ENCODE results near the gene DTD1.

Gene DTD1

GRCh38 chr20:18715564-18715963 lies 127.7 kb downstream of the DTD1 start:
- no peak for DNase-seq

- DNase-seq, result no peak
These were observed 129.2 kb downstream of the DTD1 start for GRCh38 chr20:18717062-18717461.

GRCh38 chr20:18718129-18718528 lies 130.3 kb downstream of the DTD1 start:
- no peak for DNase-seq

- no peak for DNase-seq
These were observed 131.6 kb downstream of the DTD1 start for GRCh38 chr20:18719426-18719825.

- DNase-seq, result no peak
These were observed 133.8 kb downstream of the DTD1 start for GRCh38 chr20:18721551-18722115.

DNA sequence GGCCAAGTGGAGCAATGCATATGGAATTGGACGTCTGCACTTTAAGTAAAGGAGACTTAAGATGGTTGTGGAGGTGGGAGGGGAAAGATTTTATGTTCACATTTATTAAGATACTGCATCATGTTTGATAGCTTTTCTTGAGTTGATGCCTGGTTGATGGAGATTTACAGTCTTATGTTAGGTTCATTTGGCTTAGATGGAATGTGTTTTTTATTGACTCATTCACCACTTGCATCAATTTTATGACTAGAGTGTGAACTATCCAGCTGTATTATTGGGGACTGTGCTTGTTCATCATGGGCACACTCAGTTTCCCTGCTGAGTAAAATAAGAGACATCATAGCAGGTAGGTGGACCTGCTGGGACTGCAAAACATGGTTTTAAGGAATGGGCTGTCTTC lies 134.5 kb downstream of the DTD1 start:
- DNase-seq, result no peak

- DNase-seq, result no peak
These were observed 136.2 kb downstream of the DTD1 start for GRCh38 chr20:18724077-18724476.

DNA sequence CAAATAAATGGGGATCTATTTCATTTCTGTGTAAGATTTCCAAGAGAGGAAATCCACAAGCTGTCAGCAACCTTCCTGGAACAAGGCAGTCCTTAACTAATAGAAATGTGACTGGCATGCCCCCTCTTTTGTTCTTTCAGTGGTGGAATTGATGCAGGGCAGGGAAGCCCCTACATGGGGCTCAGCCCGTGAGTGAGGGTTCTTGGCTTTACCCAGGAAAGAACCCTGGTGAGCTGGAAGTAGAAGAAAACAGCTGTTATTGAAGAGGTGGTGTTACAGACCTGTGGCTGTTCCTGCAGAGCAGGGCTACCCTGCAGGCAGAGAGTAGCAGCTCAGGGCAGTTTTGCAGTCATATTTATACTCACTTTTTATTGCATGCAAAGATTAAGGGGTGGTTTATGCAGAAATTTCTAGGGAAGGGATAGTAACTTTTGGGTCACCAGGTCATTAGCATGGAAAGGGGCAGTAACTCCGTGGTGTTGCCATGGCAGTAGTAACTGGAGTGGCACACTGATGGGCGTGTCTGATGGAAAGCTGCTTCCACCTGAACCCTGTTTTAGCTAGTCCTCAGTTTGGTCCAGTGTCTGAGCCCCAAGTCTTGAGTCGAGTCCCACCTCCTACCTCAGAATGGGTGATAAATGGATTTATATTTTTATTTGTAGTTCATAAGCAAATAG lies 137.1 kb downstream of the DTD1 start:
- DNase-seq, result no peak

DNA sequence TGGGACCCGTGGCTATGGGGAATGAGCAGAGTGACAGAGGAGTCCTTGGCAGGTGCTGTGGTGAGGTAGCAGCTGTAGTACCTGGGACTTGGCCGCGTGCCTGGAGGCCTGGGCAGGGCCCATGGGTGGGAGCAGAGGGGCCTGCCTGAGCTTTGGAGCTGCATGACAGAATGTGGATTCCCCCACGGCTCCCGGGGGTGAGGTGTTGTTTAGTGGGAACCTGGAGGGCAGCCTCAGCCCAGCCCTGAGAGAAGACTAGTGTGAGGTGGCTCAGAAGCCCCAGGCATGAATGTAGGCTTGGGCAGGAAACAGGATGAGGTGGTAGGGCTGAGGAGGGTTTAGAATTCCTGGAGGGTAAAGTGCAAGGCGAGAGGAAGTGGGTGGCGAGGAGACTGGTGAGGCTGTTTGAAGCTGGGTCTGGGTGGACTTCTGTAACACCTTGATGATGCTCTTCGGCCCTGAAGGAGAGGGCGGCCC lies 139.2 kb downstream of the DTD1 start:
- DNase-seq, result no peak

- no peak for DNase-seq
These were observed 140.5 kb downstream of the DTD1 start for GRCh38 chr20:18728165-18728869.

DNA sequence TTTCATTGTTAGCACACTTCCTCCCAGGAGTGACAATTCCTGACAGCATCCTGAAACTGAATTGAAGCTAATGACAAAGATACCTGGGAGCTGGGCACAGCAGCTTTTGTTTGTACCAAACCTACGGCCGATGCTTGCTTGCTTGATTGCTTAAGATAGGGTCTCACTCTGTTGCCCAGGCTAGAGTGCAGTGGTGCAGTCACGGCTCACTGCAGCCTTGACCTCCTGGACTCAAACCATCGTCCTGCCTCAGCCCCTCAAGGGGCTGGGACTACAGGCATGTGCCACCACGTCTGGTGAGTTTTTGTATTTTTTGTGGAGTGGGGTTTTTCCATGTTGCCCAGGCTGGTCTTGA lies 141.0 kb downstream of the DTD1 start:
- DNase-seq, result no peak

DNA sequence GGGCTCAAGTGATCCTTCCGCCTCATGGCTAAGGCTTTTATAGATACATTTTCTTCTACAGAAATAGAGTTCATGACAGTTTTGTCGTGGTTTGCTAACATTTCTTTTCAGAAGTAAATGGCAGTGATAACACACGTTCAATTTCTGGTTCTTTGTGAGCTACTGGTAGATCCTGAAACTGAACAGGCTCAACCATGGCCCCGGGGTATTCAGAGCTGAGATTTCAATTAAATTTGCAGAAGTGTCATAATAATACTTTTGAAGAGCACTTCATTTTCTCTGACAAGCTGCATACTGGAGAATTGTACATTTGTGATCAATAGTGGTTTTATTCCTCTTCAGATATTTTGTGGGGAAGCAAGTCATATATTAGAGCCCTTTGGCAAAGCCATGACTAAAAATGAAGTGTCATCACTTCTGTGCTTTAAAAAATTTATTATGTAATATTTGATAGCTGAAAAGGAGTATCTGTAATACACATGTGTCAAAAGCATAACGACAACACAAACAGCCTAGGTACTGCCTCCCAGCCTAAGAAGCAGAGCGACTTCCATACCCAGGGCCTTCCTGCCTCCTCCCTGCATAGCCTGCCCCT lies 141.5 kb downstream of the DTD1 start:
- DNase-seq, result no peak

- DNase-seq, result no peak
These were observed 144.1 kb downstream of the DTD1 start for GRCh38 chr20:18731940-18732339.

- no peak for DNase-seq
These were observed 146.8 kb downstream of the DTD1 start for GRCh38 chr20:18734525-18735189.

DNA sequence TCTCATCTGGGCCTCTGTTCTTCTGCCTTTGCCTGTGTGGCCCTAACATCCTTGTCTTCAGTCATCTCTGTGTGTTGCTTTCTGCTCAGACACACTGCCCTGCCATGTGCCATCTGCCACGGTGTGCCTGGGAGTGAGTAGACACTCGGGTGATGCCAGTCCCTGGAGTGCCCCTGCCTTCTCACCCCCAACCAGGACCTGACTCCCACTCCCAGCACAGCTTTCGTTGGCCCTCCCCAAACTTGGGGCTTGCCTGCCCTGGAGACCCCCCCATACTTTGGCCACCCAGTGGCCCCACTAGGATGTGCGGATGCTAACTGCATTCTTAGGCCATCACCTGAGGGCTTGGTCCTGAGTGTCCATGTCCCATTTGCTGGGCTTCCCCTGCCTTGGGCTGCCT lies 149.3 kb downstream of the DTD1 start:
- no peak for DNase-seq

DNA sequence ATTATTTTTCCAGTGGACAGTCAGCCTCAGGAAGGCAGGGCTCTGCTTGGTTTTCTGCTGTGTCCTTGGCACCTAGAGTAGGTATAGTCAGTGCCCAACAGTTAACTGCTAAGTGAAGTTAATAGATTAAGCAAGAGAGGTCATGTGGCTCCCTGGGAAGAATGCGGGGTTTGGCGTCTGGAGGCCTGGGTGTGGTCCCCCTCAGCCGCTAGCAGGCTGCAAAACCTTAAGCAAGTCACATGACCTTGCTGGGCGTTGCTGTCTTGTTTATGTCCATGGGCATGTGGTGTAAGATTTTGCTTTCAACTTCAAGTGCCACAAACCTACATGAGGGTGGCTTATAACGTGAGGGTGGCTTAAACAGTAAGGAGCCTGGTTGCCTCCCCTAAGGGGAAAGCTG lies 150.2 kb downstream of the DTD1 start:
- DNase-seq, result no peak

DNA sequence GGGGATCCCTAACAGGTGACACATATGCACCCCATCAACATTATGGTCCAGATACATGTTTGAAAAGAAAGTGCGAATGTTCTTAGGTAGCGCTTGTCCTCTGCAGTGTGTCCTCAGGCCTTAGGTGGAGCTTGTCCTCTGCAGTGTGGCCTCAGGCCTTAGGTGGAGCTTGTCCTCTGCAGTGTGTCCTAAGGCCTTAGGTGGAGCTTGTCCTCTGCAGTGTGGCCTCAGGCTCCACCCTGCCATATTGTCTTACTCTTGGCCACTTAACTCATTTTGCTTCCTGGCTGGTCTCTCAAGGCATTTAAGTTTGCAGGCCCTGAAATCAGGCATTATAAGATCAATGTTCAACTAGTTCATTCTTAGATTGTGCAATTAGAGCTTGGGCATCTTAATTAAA lies 151.0 kb downstream of the DTD1 start:
- DNase-seq, result no peak

GRCh38 chr20:18739751-18740166 lies 151.9 kb downstream of the DTD1 start:
- DNase-seq, result no peak

DNA sequence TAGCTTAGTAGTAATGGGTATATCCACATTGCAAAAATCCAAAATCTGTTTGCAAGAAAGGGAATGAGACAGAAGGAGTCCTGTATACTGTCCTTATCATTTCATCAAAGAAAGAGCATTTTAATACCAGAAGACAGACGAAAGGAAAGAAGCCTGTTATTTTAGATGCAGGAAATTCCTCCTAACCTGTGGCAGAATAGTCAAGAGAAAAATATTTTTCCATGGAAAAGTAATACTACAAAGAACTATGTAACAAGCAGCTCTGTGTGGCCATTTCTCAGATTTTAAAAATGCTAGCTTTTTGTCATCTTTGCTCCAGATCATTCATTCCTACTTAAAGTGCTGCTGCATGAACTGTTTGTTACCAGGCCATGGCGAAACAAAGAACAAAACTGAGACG lies 152.9 kb downstream of the DTD1 start:
- DNase-seq, result no peak

GRCh38 chr20:18742841-18743240 lies 155.0 kb downstream of the DTD1 start:
- DNase-seq, result no peak

GRCh38 chr20:18743665-18744440 lies 156.0 kb downstream of the DTD1 start:
- no peak for DNase-seq

- no peak for DNase-seq
These were observed 159.2 kb downstream of the DTD1 start for GRCh38 chr20:18747090-18747489.

DNA sequence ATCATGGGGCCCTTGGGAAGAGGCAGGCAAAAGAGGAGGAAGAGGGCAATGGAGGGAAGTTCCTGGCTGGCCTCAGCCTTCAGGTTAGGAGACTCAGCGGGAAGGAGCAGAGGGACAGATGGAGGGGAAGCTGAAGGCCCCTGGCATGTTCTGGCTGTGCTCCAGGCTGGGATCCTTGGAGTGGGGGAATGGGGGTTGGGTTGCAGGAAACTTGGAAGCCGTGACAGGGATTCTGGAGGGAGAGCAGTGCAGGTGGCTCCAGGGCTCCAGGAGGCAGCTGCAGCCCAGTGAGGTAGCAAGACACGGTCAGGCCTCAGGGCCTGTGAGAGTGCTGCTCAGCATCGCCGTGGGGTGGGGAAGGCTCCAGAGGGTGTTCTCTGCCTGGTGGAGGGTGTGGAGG lies 161.1 kb downstream of the DTD1 start:
- DNase-seq, result no peak
